SU-DHL-6 (cell line): ENCODE measurements around the gene TUBG1.

ENCODE experiments used
- H2AFZ ChIP-seq: fragments of 200-600 bp; sonication (generic); 2 replicates; pipeline ENCODE4 v1.6.1; 2014; ENCODE audit warnings: low read depth, mild to moderate bottlenecking, moderate library complexity, mixed read lengths, antibody characterized with exemption, low read length; ENCODE audit not compliant: severe bottlenecking
- H3F3A ChIP-seq: fragments of 200-600 bp; shearing (Covaris generic); 2 replicates; pipeline ENCODE4 v1.6.0; 2016; ENCODE audit warnings: antibody characterized with exemption, mild to moderate bottlenecking; ENCODE audit not compliant: insufficient read depth
- H3K27ac ChIP-seq: fragments of 200-600 bp; sonication (generic); 2 replicates; pipeline ENCODE4 v1.5.1; 2016; ENCODE audit warnings: low read depth, mild to moderate bottlenecking, low read length, moderate library complexity, mixed read lengths
- H3K27me3 ChIP-seq: fragments of 200-600 bp; sonication (generic), shearing (Covaris generic); 2 replicates; pipeline ENCODE4 v1.6.0; 2014; ENCODE audit warnings: mild to moderate bottlenecking, low read length
- H3K36me3 ChIP-seq: fragments of 200-600 bp; sonication (generic); 2 replicates; pipeline ENCODE4 v1.6.1; 2014; ENCODE audit warnings: mild to moderate bottlenecking, low read length, mixed read lengths
- H3K4me2 ChIP-seq: fragments of 300-600, 200-600 bp; shearing (Covaris generic), sonication (generic); 2 replicates; pipeline ENCODE4 v1.6.0; 2014; ENCODE audit warnings: low read length, low read depth, mild to moderate bottlenecking; ENCODE audit not compliant: poor library complexity, severe bottlenecking
- H3K4me3 ChIP-seq: fragments of 200-600 bp; sonication (generic); 2 replicates; pipeline ENCODE4 v1.5.1; 2014; ENCODE audit warnings: antibody characterized with exemption, low read length, mild to moderate bottlenecking, mixed read lengths; ENCODE audit not compliant: insufficient read depth, poor library complexity, severe bottlenecking
- H3K79me2 ChIP-seq: fragments of 200-600 bp; sonication (generic); 2 replicates; pipeline ENCODE4 v1.6.1; 2014; ENCODE audit warnings: mild to moderate bottlenecking, low read length, moderate library complexity; ENCODE audit not compliant: insufficient read depth
- H3K9ac ChIP-seq: fragments of 200-600 bp; sonication (generic); 2 replicates; pipeline ENCODE4 v1.7.0; 2014; ENCODE audit warnings: mild to moderate bottlenecking, low read length
- H3K9me2 ChIP-seq: fragments of 200-600 bp; sonication (generic); replicated peaks from 2 replicates; pipeline ENCODE4 v1.6.1; 2014; ENCODE audit warnings: low read length; ENCODE audit not compliant: insufficient read depth
- H3K9me3 ChIP-seq: fragments of 200-600 bp; sonication (generic); 2 replicates; pipeline ENCODE4 v1.6.1; 2014; ENCODE audit warnings: low read length, mixed read lengths; ENCODE audit not compliant: insufficient read depth
- H4K20me1 ChIP-seq: fragments of 200-600 bp; sonication (generic); 2 replicates; pipeline ENCODE4 v1.6.1; 2014; ENCODE audit warnings: low read depth, mild to moderate bottlenecking, antibody characterized with exemption, low read length, moderate library complexity, mixed read lengths
- EZH2phosphoT487 ChIP-seq: fragments of 200-600 bp; sonication (generic), shearing (Covaris generic); conservative IDR thresholded peaks from 2 replicates; pipeline ENCODE4 v1.6.1; 2018; ENCODE audit warnings: mild to moderate bottlenecking, antibody characterized with exemption, low read length, moderate library complexity, mixed read lengths
- TF ChIP-seq, protein P1 (sequence below): fragments of 200-600 bp; sonication (generic); IDR thresholded peaks from one replicate; pipeline ENCODE4 v1.5.1; 2017; ENCODE audit warnings: antibody characterized with exemption, mild to moderate bottlenecking, low read length, moderate library complexity; ENCODE audit not compliant: insufficient read depth, poor library complexity, severe bottlenecking

Gene TUBG1

DNA sequence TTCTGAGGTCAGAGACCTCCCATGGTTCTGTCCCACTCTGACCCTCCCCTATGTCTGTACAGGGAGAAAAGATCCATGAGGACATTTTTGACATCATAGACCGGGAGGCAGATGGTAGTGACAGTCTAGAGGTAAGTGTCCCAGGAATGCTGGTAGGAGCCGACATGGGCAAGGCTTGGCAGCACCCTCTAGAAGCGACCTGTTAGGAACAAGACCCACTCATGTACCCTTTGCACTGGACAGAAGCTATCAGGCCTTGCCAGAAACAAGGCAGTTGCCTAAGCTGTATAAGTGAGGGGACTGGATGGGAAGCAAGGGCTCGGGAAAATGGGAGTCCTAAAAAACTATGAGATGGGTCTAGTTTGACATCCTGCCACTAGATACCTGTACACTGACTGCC is 2.5 kb downstream of the TUBG1 start:
- H3K9me2 ChIP-seq, result no peaks in the 10 kb centered on the region
- no peak overlapping the region for H3K4me2 ChIP-seq
- TF ChIP-seq EZH2phosphoT487, result no peak
- TF ChIP-seq, protein P1, sequence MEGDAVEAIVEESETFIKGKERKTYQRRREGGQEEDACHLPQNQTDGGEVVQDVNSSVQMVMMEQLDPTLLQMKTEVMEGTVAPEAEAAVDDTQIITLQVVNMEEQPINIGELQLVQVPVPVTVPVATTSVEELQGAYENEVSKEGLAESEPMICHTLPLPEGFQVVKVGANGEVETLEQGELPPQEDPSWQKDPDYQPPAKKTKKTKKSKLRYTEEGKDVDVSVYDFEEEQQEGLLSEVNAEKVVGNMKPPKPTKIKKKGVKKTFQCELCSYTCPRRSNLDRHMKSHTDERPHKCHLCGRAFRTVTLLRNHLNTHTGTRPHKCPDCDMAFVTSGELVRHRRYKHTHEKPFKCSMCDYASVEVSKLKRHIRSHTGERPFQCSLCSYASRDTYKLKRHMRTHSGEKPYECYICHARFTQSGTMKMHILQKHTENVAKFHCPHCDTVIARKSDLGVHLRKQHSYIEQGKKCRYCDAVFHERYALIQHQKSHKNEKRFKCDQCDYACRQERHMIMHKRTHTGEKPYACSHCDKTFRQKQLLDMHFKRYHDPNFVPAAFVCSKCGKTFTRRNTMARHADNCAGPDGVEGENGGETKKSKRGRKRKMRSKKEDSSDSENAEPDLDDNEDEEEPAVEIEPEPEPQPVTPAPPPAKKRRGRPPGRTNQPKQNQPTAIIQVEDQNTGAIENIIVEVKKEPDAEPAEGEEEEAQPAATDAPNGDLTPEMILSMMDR, result no peak
- H3K27ac ChIP-seq, result no peak overlapping the region
- 0 out of 2 replicates have a peak, but pooled peaks cover 9% of the 10 kb centered on the region for H3K36me3 ChIP-seq
- H3K79me2 ChIP-seq, result peaks cover 35% of the 10 kb centered on the region
- H2AFZ ChIP-seq, result no peak overlapping the region
- H3K9me3 ChIP-seq, result no peaks in the 10 kb centered on the region
- H3K4me3 ChIP-seq, result no peak overlapping the region
- H3K27me3 ChIP-seq, result no peaks in the 10 kb centered on the region
- no peaks in the 10 kb centered on the region for H4K20me1 ChIP-seq
- no peak overlapping the region for H3K9ac ChIP-seq
- H3F3A ChIP-seq, result no peaks in the 10 kb centered on the region

DNA sequence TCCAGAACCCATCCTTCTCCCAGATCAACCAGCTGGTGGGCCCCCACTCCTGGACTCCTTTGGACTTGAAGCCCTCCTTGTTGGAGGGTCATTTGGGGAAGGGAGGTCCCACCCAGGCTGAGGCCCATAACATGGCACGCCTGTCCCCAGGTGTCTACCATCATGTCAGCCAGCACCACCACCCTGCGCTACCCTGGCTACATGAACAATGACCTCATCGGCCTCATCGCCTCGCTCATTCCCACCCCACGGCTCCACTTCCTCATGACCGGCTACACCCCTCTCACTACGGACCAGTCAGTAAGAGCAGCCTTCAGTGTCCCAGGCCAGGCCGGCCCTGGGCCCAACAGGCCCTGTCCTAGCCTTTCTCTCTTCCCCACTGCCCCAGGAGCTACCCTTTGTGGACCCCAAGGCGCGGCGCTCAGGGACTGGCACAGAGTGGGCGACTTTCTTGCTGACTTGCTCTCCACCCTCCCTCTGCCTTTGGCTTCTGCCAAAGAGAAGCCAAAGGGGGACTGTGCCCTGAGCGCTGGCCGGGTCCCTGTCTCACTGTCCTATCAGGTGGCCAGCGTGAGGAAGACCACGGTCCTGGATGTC is 4.3 kb downstream of the TUBG1 start:
- Histone ChIP-seq H3K4me2 (no peak overlapping the region), H3K9me3 (no peaks in the 10 kb centered on the region), H4K20me1 (no peaks in the 10 kb centered on the region), H3K9me2 (no peaks in the 10 kb centered on the region), H2AFZ (no peak overlapping the region), H3K9ac (no peak overlapping the region), H3K36me3 (0 out of 2 replicates have a peak, but pooled peaks cover 9% of the 10 kb centered on the region), H3K79me2 (peaks cover 17% of the 10 kb centered on the region), H3F3A (peaks cover 9% of the 10 kb centered on the region), H3K4me3 (no peak overlapping the region), H3K27me3 (no peaks in the 10 kb centered on the region), H3K27ac (no peak overlapping the region)
- TF ChIP-seq, protein P1, result no peak

DNA sequence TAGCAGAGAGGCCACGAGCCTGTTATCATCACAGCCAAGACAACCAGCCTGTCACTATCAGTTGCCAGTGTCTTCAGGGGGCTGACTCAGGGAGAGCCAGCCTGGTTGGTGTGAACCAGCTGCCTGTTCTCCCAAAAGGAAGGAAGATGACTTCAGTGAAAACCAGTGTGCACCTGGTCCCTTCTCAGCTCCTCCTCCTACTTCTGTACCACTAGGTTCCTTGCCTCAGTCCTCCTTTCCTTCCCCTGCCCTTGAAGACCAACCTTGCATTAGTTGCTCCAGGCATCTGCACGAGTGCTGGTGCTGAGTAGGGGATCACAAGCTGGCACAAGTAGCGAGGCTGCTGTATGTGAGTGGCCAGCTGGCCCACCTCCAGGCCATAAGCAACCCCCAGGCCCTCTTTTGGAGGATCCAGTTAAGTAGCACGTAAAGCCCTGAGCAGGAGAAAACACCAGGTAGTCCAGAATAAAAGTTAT is 8.5 kb downstream of the TUBG1 start:
- H3K27ac ChIP-seq, result peak overlapping the region; percentile 33
- no peaks in the 10 kb centered on the region for H4K20me1 ChIP-seq
- no peaks in the 10 kb centered on the region for H3K9me3 ChIP-seq
- 0 out of 2 replicates have a peak, but pooled peaks cover 2% of the 10 kb centered on the region for H3K36me3 ChIP-seq
- H3K9me2 ChIP-seq, result no peaks in the 10 kb centered on the region
- H3K79me2 ChIP-seq, result no peaks in the 10 kb centered on the region
- no peak overlapping the region for H2AFZ ChIP-seq
- H3K4me2 ChIP-seq, result peak overlapping the region; percentile 18
- peak overlapping the region; percentile 9; the same call in 1 of the 2 replicates for H3K9ac ChIP-seq
- TF ChIP-seq, protein P1, result no peak
- no peak for TF ChIP-seq EZH2phosphoT487
- H3K4me3 ChIP-seq, result no peak overlapping the region
- H3F3A ChIP-seq, result peaks cover 9% of the 10 kb centered on the region
- no peaks in the 10 kb centered on the region for H3K27me3 ChIP-seq
